HG03460 (cell line): ENCODE results near the gene SLC35B4.
"Not testable (repeated sequence)": the region's sequence is repeated elsewhere in the genome, so short reads cannot be mapped to it uniquely, and the experiment has no call there.

Source experiments
- ATAC-seq: cut with Tn5 transposase; IDR thresholded peaks from one replicate; pipeline ENCODE4 v1.9.1; 2021; ENCODE audit not compliant: unreplicated experiment

SLC35B4 gene

GRCh38 chr7:134295982-134296381 is 20.7 kb downstream of the SLC35B4 start:
- not testable (repeated sequence) for ATAC-seq

- ATAC-seq = peak; percentile 100
These were observed 23.6 kb downstream of the SLC35B4 start for GRCh38 chr7:134293002-134293740.

GRCh38 chr7:134290286-134290685 is 26.4 kb downstream of the SLC35B4 start:
- ATAC-seq = no peak

GRCh38 chr7:134289841-134290240 is 26.9 kb downstream of the SLC35B4 start:
- ATAC-seq = no peak

GRCh38 chr7:134289423-134289822 is 27.3 kb downstream of the SLC35B4 start:
- no peak for ATAC-seq

GRCh38 chr7:134287916-134288659 is 28.6 kb downstream of the SLC35B4 start:
- ATAC-seq = no peak

GRCh38 chr7:134284952-134285351 is 31.8 kb downstream of the SLC35B4 start:
- no peak for ATAC-seq

- ATAC-seq = no peak
These were observed 32.7 kb downstream of the SLC35B4 start for GRCh38 chr7:134284011-134284410.

- ATAC-seq = no peak
These were observed 36.2 kb downstream of the SLC35B4 start for GRCh38 chr7:134280508-134280907.

- no peak for ATAC-seq
These were observed 36.8 kb downstream of the SLC35B4 start for GRCh38 chr7:134279898-134280297.

- no peak for ATAC-seq
These were observed 37.4 kb downstream of the SLC35B4 start for GRCh38 chr7:134279336-134279735.

GRCh38 chr7:134278502-134279153 is 38.1 kb downstream of the SLC35B4 start:
- ATAC-seq = no peak

GRCh38 chr7:134276951-134277350 is 39.8 kb downstream of the SLC35B4 start:
- ATAC-seq = no peak

GRCh38 chr7:134262322-134262721 is 54.4 kb downstream of the SLC35B4 start:
- no peak for ATAC-seq

GRCh38 chr7:134255814-134256213 is 60.9 kb downstream of the SLC35B4 start:
- ATAC-seq = no peak

GRCh38 chr7:134254311-134254710 is 62.4 kb downstream of the SLC35B4 start:
- ATAC-seq = no peak

- ATAC-seq = no peak
These were observed 68.5 kb downstream of the SLC35B4 start for GRCh38 chr7:134248196-134248595.

GRCh38 chr7:134246761-134247160 is 70.0 kb downstream of the SLC35B4 start:
- ATAC-seq = no peak

- ATAC-seq = no peak
These were observed 70.4 kb downstream of the SLC35B4 start for GRCh38 chr7:134246347-134246746.

GRCh38 chr7:134245253-134245652 is 71.5 kb downstream of the SLC35B4 start:
- ATAC-seq = no peak
